Measurements from ENCODE around the gene IMPACT. TPM values are rescaled to one million over a fixed set of nuclear protein-coding genes. Genes with fewer than 3 reads are reported as not detected.

IMPACT gene
- total RNA-seq, 1 donor from 2014 or later = 23.5 TPM

- H3K4me3 ChIP-seq (ENCODE audit: low read length in 3 of 3) = no peak overlapping the region
- no peaks in the 10 kb centered on the region for H3K36me3 ChIP-seq (ENCODE audit: control insufficient read depth in 3 of 3, insufficient read depth in 3 of 3, low read length in 3 of 3)
- peaks cover 0 to 2% (median 0%) of the 10 kb centered on the region in 3 donors for H3K4me1 ChIP-seq (ENCODE audit: control insufficient read depth in 3 of 3, insufficient read depth in 3 of 3, low read length in 3 of 3)
- H3K9ac ChIP-seq (ENCODE audit: low read depth in 1 of 3, low read length in 3 of 3) = no peak overlapping the region
- no peak overlapping the region for H3K27ac ChIP-seq (ENCODE audit: low read depth, low read length)
- H3K27me3 ChIP-seq (ENCODE audit: control insufficient read depth in 3 of 3, insufficient read depth in 3 of 3, low read length in 3 of 3) = peaks cover 0 to 2% (median 0%) of the 10 kb centered on the region in 3 donors
- no peaks in the 10 kb centered on the region for H3K9me3 ChIP-seq (ENCODE audit: control insufficient read depth in 3 of 3, low read length in 3 of 3)
Observed at GRCh38 chr18:24491927-24492834, 65.7 kb downstream of the IMPACT start.

DNA sequence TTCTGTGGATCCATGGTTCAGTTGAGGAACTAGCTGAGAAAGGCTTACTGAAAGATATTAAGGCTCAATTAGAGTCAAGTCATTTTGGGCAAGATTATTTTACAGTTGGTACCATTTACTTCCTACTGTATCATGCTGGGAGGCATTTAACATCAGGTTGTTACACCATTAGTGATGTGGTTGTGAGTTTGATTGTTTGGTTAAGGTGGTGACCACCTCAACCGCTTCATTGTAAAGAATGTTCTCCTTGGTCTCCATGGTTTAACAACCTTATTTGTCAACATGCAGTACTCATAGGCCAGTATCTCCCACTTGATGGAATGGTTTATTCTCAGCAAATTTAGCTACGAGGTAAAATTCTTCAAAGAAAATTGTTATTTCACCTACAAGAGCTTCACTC is 68.1 kb downstream of the IMPACT start:
- H3K4me1 ChIP-seq (ENCODE audit: control insufficient read depth in 3 of 3, insufficient read depth in 3 of 3, low read length in 3 of 3) = no peaks in the 10 kb centered on the region
- no peak overlapping the region for H3K27ac ChIP-seq (ENCODE audit: low read depth, low read length)
- H3K9ac ChIP-seq (ENCODE audit: low read depth in 1 of 3, low read length in 3 of 3) = no peak overlapping the region
- H3K27me3 ChIP-seq (ENCODE audit: control insufficient read depth in 3 of 3, insufficient read depth in 3 of 3, low read length in 3 of 3) = no peaks in the 10 kb centered on the region
- no peaks in the 10 kb centered on the region for H3K9me3 ChIP-seq (ENCODE audit: control insufficient read depth in 3 of 3, low read length in 3 of 3)
- no peak overlapping the region for H3K4me3 ChIP-seq (ENCODE audit: low read length in 3 of 3)
- H3K36me3 ChIP-seq (ENCODE audit: control insufficient read depth in 3 of 3, insufficient read depth in 3 of 3, low read length in 3 of 3) = no peaks in the 10 kb centered on the region

DNA sequence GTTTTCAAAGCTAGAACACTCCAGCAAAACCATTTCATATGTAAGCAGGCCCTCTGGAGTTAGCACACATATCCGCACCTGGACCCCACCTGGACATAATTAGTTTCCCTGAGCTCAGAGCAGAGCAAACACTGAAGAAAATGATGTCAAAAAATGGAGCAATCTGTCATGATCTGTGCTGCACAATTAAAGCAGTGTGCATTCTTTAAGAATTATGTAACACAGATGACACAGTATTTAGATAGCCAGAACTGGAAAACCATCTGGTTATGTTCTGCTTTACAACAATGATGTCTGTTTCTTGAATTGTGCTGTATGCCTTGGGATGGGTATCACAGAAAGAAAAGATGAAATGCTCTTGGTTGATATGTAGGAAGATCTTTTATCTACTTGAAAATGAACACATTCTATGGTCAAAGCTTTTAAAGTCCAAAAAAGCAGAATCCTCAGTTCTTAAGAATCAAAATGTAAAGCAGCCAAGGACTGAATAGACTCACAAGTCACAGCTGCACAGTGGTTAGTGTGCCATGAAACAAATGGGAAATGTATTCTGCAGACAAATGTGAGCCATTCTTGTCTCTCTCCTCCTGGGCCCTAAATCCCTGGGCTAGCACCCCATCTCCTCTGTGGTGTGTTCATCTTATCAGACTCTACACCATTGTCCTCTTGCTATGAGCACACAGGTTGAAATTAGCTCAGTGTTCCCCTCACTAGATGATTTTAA is 70.7 kb downstream of the IMPACT start:
- Histone ChIP-seq H3K9me3 (ENCODE audit: control insufficient read depth in 3 of 3, low read length in 3 of 3) (no peaks in the 10 kb centered on the region), H3K27me3 (ENCODE audit: control insufficient read depth in 3 of 3, insufficient read depth in 3 of 3, low read length in 3 of 3) (no peaks in the 10 kb centered on the region), H3K9ac (ENCODE audit: low read depth in 1 of 3, low read length in 3 of 3) (no peak overlapping the region), H3K27ac (ENCODE audit: low read depth, low read length) (no peak overlapping the region), H3K36me3 (ENCODE audit: control insufficient read depth in 3 of 3, insufficient read depth in 3 of 3, low read length in 3 of 3) (no peaks in the 10 kb centered on the region), H3K4me1 (ENCODE audit: control insufficient read depth in 3 of 3, insufficient read depth in 3 of 3, low read length in 3 of 3) (no peaks in the 10 kb centered on the region), H3K4me3 (ENCODE audit: low read length in 3 of 3) (no peak overlapping the region)

GRCh38 chr18:24499814-24500213 is 73.3 kb downstream of the IMPACT start:
- Histone ChIP-seq H3K9ac (ENCODE audit: low read depth in 1 of 3, low read length in 3 of 3) (no peak overlapping the region), H3K27me3 (ENCODE audit: control insufficient read depth in 3 of 3, insufficient read depth in 3 of 3, low read length in 3 of 3) (no peaks in the 10 kb centered on the region), H3K4me3 (ENCODE audit: low read length in 3 of 3) (no peak overlapping the region), H3K4me1 (ENCODE audit: control insufficient read depth in 3 of 3, insufficient read depth in 3 of 3, low read length in 3 of 3) (no peaks in the 10 kb centered on the region), H3K9me3 (ENCODE audit: control insufficient read depth in 3 of 3, low read length in 3 of 3) (no peaks in the 10 kb centered on the region), H3K27ac (ENCODE audit: low read depth, low read length) (no peak overlapping the region), H3K36me3 (ENCODE audit: control insufficient read depth in 3 of 3, insufficient read depth in 3 of 3, low read length in 3 of 3) (no peaks in the 10 kb centered on the region)

DNA sequence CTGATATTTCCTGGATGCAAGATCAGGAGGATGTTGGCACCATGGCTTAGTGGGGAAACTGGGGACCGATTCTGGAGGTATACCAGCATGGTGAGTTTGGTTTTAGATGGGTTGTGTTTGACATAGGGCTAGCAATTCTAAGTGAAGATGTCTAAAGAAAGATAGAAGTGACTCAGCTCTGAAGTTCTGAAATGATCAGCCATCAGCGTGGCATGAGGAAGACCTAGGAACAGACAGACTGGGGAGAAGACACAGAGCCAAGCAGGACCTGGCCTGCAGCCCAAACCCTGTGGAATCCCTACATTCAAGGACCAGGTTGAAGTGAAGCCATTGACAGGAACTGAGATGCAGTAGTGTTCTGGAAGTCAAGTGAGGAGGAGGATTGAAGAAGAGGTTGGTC is 73.7 kb downstream of the IMPACT start:
- Histone ChIP-seq H3K4me3 (ENCODE audit: low read length in 3 of 3) (no peak overlapping the region), H3K36me3 (ENCODE audit: control insufficient read depth in 3 of 3, insufficient read depth in 3 of 3, low read length in 3 of 3) (no peaks in the 10 kb centered on the region), H3K27ac (ENCODE audit: low read depth, low read length) (no peak overlapping the region), H3K9me3 (ENCODE audit: control insufficient read depth in 3 of 3, low read length in 3 of 3) (no peaks in the 10 kb centered on the region), H3K27me3 (ENCODE audit: control insufficient read depth in 3 of 3, insufficient read depth in 3 of 3, low read length in 3 of 3) (no peaks in the 10 kb centered on the region), H3K9ac (ENCODE audit: low read depth in 1 of 3, low read length in 3 of 3) (no peak overlapping the region), H3K4me1 (ENCODE audit: control insufficient read depth in 3 of 3, insufficient read depth in 3 of 3, low read length in 3 of 3) (no peaks in the 10 kb centered on the region)

GRCh38 chr18:24500766-24501165 is 74.3 kb downstream of the IMPACT start:
- H3K9ac ChIP-seq (ENCODE audit: low read depth in 1 of 3, low read length in 3 of 3) = no peak overlapping the region
- no peaks in the 10 kb centered on the region for H3K36me3 ChIP-seq (ENCODE audit: control insufficient read depth in 3 of 3, insufficient read depth in 3 of 3, low read length in 3 of 3)
- H3K9me3 ChIP-seq (ENCODE audit: control insufficient read depth in 3 of 3, low read length in 3 of 3) = no peaks in the 10 kb centered on the region
- no peak overlapping the region for H3K4me3 ChIP-seq (ENCODE audit: low read length in 3 of 3)
- no peak overlapping the region for H3K27ac ChIP-seq (ENCODE audit: low read depth, low read length)
- no peaks in the 10 kb centered on the region for H3K4me1 ChIP-seq (ENCODE audit: control insufficient read depth in 3 of 3, insufficient read depth in 3 of 3, low read length in 3 of 3)
- no peaks in the 10 kb centered on the region for H3K27me3 ChIP-seq (ENCODE audit: control insufficient read depth in 3 of 3, insufficient read depth in 3 of 3, low read length in 3 of 3)

DNA sequence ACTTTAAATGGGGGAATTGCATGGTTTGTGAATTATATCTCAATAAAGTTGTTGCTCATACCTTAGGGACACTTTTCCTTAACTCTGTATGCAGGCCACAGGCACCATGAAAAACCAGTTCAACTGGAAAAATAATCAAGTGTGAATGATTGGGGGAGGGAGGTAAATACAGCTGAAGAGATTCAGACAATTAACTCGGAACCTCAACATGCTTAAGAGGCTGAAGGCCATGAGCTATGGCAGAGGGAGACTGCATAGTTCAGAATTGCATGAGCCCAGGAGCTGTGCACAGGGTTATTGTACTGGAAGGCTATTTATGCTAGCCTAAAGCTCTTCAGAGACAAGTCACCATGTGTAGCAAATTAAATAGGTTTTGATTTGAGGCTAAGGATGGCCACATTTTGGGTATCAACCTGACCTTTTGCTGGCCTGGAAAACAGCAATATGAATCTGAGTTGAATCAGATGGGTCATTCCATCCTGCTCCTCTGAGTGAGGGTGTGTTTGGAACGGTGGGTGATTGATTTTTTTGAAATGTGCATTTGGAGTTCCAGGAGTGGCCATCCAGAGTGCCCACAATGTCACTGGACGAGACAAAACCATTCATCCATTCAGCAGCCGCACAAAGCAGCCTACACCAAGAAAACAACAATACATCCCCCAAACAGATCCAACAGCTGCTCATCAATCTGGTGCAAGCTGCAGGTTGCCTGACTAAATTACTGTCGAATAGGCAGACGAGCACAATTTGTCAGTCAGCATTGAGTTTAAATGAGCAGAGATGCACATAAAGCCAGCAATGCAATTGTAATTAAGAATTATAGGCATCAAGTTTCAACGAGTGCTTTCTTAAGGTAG is 76.4 kb downstream of the IMPACT start:
- H3K9me3 ChIP-seq (ENCODE audit: control insufficient read depth in 3 of 3, low read length in 3 of 3) = no peaks in the 10 kb centered on the region
- H3K9ac ChIP-seq (ENCODE audit: low read depth in 1 of 3, low read length in 3 of 3) = no peak overlapping the region
- no peak overlapping the region for H3K27ac ChIP-seq (ENCODE audit: low read depth, low read length)
- H3K36me3 ChIP-seq (ENCODE audit: control insufficient read depth in 3 of 3, insufficient read depth in 3 of 3, low read length in 3 of 3) = no peaks in the 10 kb centered on the region
- H3K4me3 ChIP-seq (ENCODE audit: low read length in 3 of 3) = no peak overlapping the region
- no peaks in the 10 kb centered on the region for H3K27me3 ChIP-seq (ENCODE audit: control insufficient read depth in 3 of 3, insufficient read depth in 3 of 3, low read length in 3 of 3)
- H3K4me1 ChIP-seq (ENCODE audit: control insufficient read depth in 3 of 3, insufficient read depth in 3 of 3, low read length in 3 of 3) = no peaks in the 10 kb centered on the region

Small RNA genes lying within 50 kb of the gene (small RNA-seq; reads per million reads assigned to genes)
- gene RF00019 = not detected

Other genes with a start within 250 kb of the IMPACT start
- gene OSBPL1A, start 28.8 kb upstream of the IMPACT start, total RNA-seq = 33.9 TPM
- not detected for gene HRH4, start 34.0 kb downstream of the IMPACT start, total RNA-seq

Measured in skeletal muscle tissue (tissue), 5 donors.